Liver (tissue), 3 donors: ENCODE results near the gene NRG3.

Experiments used
- FOXA1 ChIP-seq: IDR thresholded peaks from 2 replicates; pipeline ENCODE4 v1.6.1; 2016; ENCODE audit warnings: antibody characterized with exemption
- GABPA ChIP-seq, 2 donors: IDR thresholded peaks in 1 of 2; conservative IDR thresholded peaks in 1 of 2; 2 replicates each; pipeline ENCODE4 v1.6.1; 2016; ENCODE audit warnings: antibody characterized with exemption in 2 of 2, mild to moderate bottlenecking in 1 of 2, moderate library complexity in 1 of 2
- JUND ChIP-seq, 2 donors: IDR thresholded peaks; 2 replicates each; pipeline ENCODE4 v1.6.1; 2016; ENCODE audit warnings: antibody characterized with exemption in 2 of 2
- MAX ChIP-seq: IDR thresholded peaks from 2 replicates; pipeline ENCODE4 v1.6.1; 2016; ENCODE audit warnings: antibody characterized with exemption
- RAD21 ChIP-seq, 2 donors: IDR thresholded peaks; 2 replicates each; pipeline ENCODE4 v1.6.1; 2016; ENCODE audit warnings: antibody characterized with exemption in 2 of 2, mild to moderate bottlenecking in 2 of 2
- REST ChIP-seq: IDR thresholded peaks from 2 replicates; pipeline ENCODE4 v1.6.1; 2016; ENCODE audit warnings: antibody characterized with exemption, mild to moderate bottlenecking
- SP1 ChIP-seq: IDR thresholded peaks from 2 replicates; pipeline ENCODE4 v1.6.1; 2018; ENCODE audit warnings: antibody characterized with exemption, mild to moderate bottlenecking
- TAF1 ChIP-seq: conservative IDR thresholded peaks from 2 replicates; pipeline ENCODE4 v1.6.1; 2016; ENCODE audit warnings: antibody characterized with exemption, mild to moderate bottlenecking
- ZBTB33 ChIP-seq: IDR thresholded peaks from 2 replicates; pipeline ENCODE4 v1.6.1; 2016; ENCODE audit warnings: antibody characterized with exemption
- TF ChIP-seq, protein P1 (sequence below): fragments of 150-350 bp; IDR thresholded peaks from 2 replicates; pipeline ENCODE4 v1.5.1; 2017; ENCODE audit warnings: improper control_type of control experiment, low read depth, low read length; ENCODE audit not compliant: missing input control
- TF ChIP-seq, protein P2 (sequence below): IDR thresholded peaks from 2 replicates; pipeline ENCODE4 v1.6.1; 2016; ENCODE audit warnings: antibody characterized with exemption
- donor health status: healthy.
- donor health status: healthy.

GRCh38 chr10:82865366-82865765, 990.4 kb downstream of the NRG3 start:
- TF ChIP-seq, protein P1, sequence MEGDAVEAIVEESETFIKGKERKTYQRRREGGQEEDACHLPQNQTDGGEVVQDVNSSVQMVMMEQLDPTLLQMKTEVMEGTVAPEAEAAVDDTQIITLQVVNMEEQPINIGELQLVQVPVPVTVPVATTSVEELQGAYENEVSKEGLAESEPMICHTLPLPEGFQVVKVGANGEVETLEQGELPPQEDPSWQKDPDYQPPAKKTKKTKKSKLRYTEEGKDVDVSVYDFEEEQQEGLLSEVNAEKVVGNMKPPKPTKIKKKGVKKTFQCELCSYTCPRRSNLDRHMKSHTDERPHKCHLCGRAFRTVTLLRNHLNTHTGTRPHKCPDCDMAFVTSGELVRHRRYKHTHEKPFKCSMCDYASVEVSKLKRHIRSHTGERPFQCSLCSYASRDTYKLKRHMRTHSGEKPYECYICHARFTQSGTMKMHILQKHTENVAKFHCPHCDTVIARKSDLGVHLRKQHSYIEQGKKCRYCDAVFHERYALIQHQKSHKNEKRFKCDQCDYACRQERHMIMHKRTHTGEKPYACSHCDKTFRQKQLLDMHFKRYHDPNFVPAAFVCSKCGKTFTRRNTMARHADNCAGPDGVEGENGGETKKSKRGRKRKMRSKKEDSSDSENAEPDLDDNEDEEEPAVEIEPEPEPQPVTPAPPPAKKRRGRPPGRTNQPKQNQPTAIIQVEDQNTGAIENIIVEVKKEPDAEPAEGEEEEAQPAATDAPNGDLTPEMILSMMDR: no peak
- TF ChIP-seq GABPA (IDR thresholded peaks at IDR 0.05 in 1 of 2, conservative IDR thresholded peaks at IDR 0.05 in 1 of 2): no peak
- TF ChIP-seq SP1: no peak
- no peak for TF ChIP-seq ZBTB33
- no peak for TF ChIP-seq MAX
- TF ChIP-seq FOXA1: no peak
- TF ChIP-seq, protein P2, sequence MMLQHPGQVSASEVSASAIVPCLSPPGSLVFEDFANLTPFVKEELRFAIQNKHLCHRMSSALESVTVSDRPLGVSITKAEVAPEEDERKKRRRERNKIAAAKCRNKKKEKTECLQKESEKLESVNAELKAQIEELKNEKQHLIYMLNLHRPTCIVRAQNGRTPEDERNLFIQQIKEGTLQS: no peak
- no peak for TF ChIP-seq JUND (IDR thresholded peaks at IDR 0.05)
- no peak for TF ChIP-seq TAF1
- no peak for TF ChIP-seq REST
- no peak for TF ChIP-seq RAD21 (IDR thresholded peaks at IDR 0.05)
